HUES64 (cell line): ENCODE results near the gene HIRIP3.

ENCODE experiments used
- H3K27ac ChIP-seq: 2 replicates; pipeline ENCODE4 v1.7.0; 2013; ENCODE audit warnings: low read depth, low read length, inconsistent platforms
- H3K27me3 ChIP-seq: 2 replicates; pipeline ENCODE4 v1.6.1; 2013; ENCODE audit warnings: mild to moderate bottlenecking, low read length; ENCODE audit not compliant: insufficient read depth
- H3K36me3 ChIP-seq: 2 replicates; pipeline ENCODE4 v1.6.1; 2013; ENCODE audit warnings: mild to moderate bottlenecking, low read length; ENCODE audit not compliant: insufficient read depth
- H3K4me1 ChIP-seq: 2 replicates; pipeline ENCODE4 v1.6.1; 2013; ENCODE audit warnings: mild to moderate bottlenecking, low read length, moderate library complexity; ENCODE audit not compliant: insufficient read depth
- H3K4me3 ChIP-seq: 2 replicates; pipeline ENCODE4 v1.5.1; 2013; ENCODE audit warnings: mild to moderate bottlenecking, low read length, moderate library complexity
- H3K9ac ChIP-seq: 2 replicates; pipeline ENCODE4 v1.6.1; 2013; ENCODE audit warnings: mild to moderate bottlenecking, low read depth, low read length
- H3K9me3 ChIP-seq: 2 replicates; pipeline ENCODE4 v1.6.1; 2013; ENCODE audit warnings: low read depth, low read length; ENCODE audit not compliant: insufficient read depth
- WGBS: fragments of 150-250, 120-280 bp; methylation state at CpG from one replicate; pipeline ENCODE4 v1.1.7; 2013; ENCODE audit warnings: missing lambda C conversion rate; 5-methylcytosine and 5-hydroxymethylcytosine counted together

Gene HIRIP3

GRCh38 chr16:29987371-29988085, 7.9 kb downstream of the HIRIP3 start:
- no peak overlapping the region for H3K4me3 ChIP-seq
- H3K27me3 ChIP-seq: no peaks in the 10 kb centered on the region
- H3K27ac ChIP-seq: no peak overlapping the region
- H3K4me1 ChIP-seq: no peaks in the 10 kb centered on the region
- peaks cover 95% of the 10 kb centered on the region for H3K36me3 ChIP-seq
- 95% methylated on average over 35 of the region's 35 CpGs for WGBS
- no peak overlapping the region for H3K9ac ChIP-seq
- no peaks in the 10 kb centered on the region for H3K9me3 ChIP-seq

GRCh38 chr16:29986931-29987330, 8.5 kb downstream of the HIRIP3 start:
- H3K9ac ChIP-seq: no peak overlapping the region
- WGBS: 94% methylated on average over 5 of the region's 5 CpGs
- no peaks in the 10 kb centered on the region for H3K27me3 ChIP-seq
- H3K9me3 ChIP-seq: no peaks in the 10 kb centered on the region
- H3K36me3 ChIP-seq: peaks cover 95% of the 10 kb centered on the region
- no peak overlapping the region for H3K27ac ChIP-seq
- H3K4me1 ChIP-seq: no peaks in the 10 kb centered on the region
- H3K4me3 ChIP-seq: no peak overlapping the region

- H3K36me3 ChIP-seq: peaks cover 97% of the 10 kb centered on the region
- H3K27ac ChIP-seq: no peak overlapping the region
- no peaks in the 10 kb centered on the region for H3K4me1 ChIP-seq
- no peak overlapping the region for H3K4me3 ChIP-seq
- H3K27me3 ChIP-seq: no peaks in the 10 kb centered on the region
- WGBS: 93% methylated on average over 20 of the region's 20 CpGs
- H3K9ac ChIP-seq: no peak overlapping the region
- no peaks in the 10 kb centered on the region for H3K9me3 ChIP-seq
These were observed 9.2 kb downstream of the HIRIP3 start for GRCh38 chr16:29986231-29986630.

GRCh38 chr16:29985271-29985811, 10.1 kb downstream of the HIRIP3 start:
- Histone ChIP-seq H3K27me3 (no peaks in the 10 kb centered on the region), H3K4me1 (no peaks in the 10 kb centered on the region), H3K36me3 (peaks cover 98% of the 10 kb centered on the region), H3K4me3 (no peak overlapping the region), H3K27ac (no peak overlapping the region), H3K9me3 (no peaks in the 10 kb centered on the region), H3K9ac (no peak overlapping the region)
- WGBS: 95% methylated on average over 28 of the region's 28 CpGs

GRCh38 chr16:29984764-29985147, 10.7 kb downstream of the HIRIP3 start:
- Histone ChIP-seq H3K4me3 (no peak overlapping the region), H3K9me3 (no peaks in the 10 kb centered on the region), H3K27ac (no peak overlapping the region), H3K36me3 (peaks cover 98% of the 10 kb centered on the region), H3K4me1 (no peaks in the 10 kb centered on the region), H3K27me3 (no peaks in the 10 kb centered on the region), H3K9ac (no peak overlapping the region)
- 92% methylated on average over 4 of the region's 5 CpGs for WGBS

- Histone ChIP-seq H3K4me1 (no peaks in the 10 kb centered on the region), H3K9ac (no peak overlapping the region), H3K9me3 (no peaks in the 10 kb centered on the region), H3K36me3 (peaks cover 98% of the 10 kb centered on the region), H3K27me3 (no peaks in the 10 kb centered on the region), H3K4me3 (no peak overlapping the region), H3K27ac (no peak overlapping the region)
- WGBS: 98% methylated on average over 6 of the region's 6 CpGs
These were observed 11.2 kb downstream of the HIRIP3 start for GRCh38 chr16:29984137-29984763.

GRCh38 chr16:29983420-29984136, 11.8 kb downstream of the HIRIP3 start:
- Histone ChIP-seq H3K4me1 (no peaks in the 10 kb centered on the region), H3K9ac (no peak overlapping the region), H3K36me3 (peaks cover 99% of the 10 kb centered on the region), H3K27me3 (no peaks in the 10 kb centered on the region), H3K9me3 (no peaks in the 10 kb centered on the region), H3K4me3 (no peak overlapping the region), H3K27ac (no peak overlapping the region)
- 95% methylated on average over 12 of the region's 12 CpGs for WGBS

GRCh38 chr16:29982560-29983419, 12.6 kb downstream of the HIRIP3 start:
- WGBS: 92% methylated on average over 24 of the region's 24 CpGs
- H3K4me1 ChIP-seq: no peaks in the 10 kb centered on the region
- no peaks in the 10 kb centered on the region for H3K27me3 ChIP-seq
- no peaks in the 10 kb centered on the region for H3K9me3 ChIP-seq
- no peak overlapping the region for H3K27ac ChIP-seq
- H3K9ac ChIP-seq: no peak overlapping the region
- H3K4me3 ChIP-seq: no peak overlapping the region
- peaks cover 99% of the 10 kb centered on the region for H3K36me3 ChIP-seq

- Histone ChIP-seq H3K27me3 (no peaks in the 10 kb centered on the region), H3K9ac (no peak overlapping the region), H3K36me3 (peaks cover 63% of the 10 kb centered on the region), H3K9me3 (no peaks in the 10 kb centered on the region), H3K4me1 (peaks cover 26% of the 10 kb centered on the region), H3K4me3 (no peak overlapping the region), H3K27ac (no peak overlapping the region)
- WGBS: 95% methylated on average over 9 of the region's 9 CpGs
These were observed 16.7 kb downstream of the HIRIP3 start for GRCh38 chr16:29978564-29979270.

GRCh38 chr16:29978081-29978480, 17.3 kb downstream of the HIRIP3 start:
- Histone ChIP-seq H3K27me3 (no peaks in the 10 kb centered on the region), H3K27ac (no peak overlapping the region), H3K36me3 (peaks cover 56% of the 10 kb centered on the region), H3K9ac (no peak overlapping the region), H3K9me3 (peaks cover 1% of the 10 kb centered on the region; the same call in 1 of the 2 replicates), H3K4me1 (peaks cover 26% of the 10 kb centered on the region), H3K4me3 (no peak overlapping the region)
- 94% methylated on average over 9 of the region's 9 CpGs for WGBS
